ENCODE data around the gene ELP1. TPM values are rescaled to one million over a fixed set of nuclear protein-coding genes. Genes with fewer than 3 reads are reported as not detected.

ELP1 gene
- total and polyA plus RNA-seq, 2 experiments from 2014 or later = 9.1 to 46.3 TPM

DNA sequence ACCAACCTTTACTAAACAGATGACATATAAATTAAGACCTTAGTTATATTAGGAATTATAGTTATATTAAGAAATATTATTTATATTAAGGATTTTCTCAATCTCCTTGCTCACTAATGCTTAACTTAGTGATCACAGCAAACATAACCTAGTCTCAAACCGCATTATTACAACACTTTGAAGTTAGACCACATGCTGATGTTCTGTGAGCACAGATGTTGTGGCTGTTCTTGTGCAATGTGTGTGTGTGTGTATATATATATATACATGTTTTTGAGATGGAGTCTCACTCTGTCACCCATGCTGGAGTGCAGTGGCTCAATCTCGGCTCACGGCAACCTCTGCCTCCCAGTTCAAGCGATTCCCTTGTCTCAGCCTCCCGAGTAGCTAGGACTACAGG lies 20.5 kb downstream of the ELP1 start:
- ATAC-seq (no peak), DNase-seq (ENCODE audit: low spot score) (no peak)
- Histone ChIP-seq H3K4me2 (no peak overlapping the region), H2AFZ (no peak overlapping the region), H3K27ac (ENCODE audit: low read depth) (no peak overlapping the region), H3K4me1 (ENCODE audit: insufficient read depth) (no peaks in the 10 kb centered on the region), H3K79me2 (replicated peaks; ENCODE audit: insufficient read depth) (no peaks in the 10 kb centered on the region), H3K4me3 (no peak overlapping the region), H3F3A (replicated peaks; ENCODE audit: low read depth) (no peaks in the 10 kb centered on the region), H3K9me2 (ENCODE audit: insufficient read depth) (no peaks in the 10 kb centered on the region), H3K36me3 (ENCODE audit: insufficient read depth) (peaks cover 38% of the 10 kb centered on the region), H3K27me3 (ENCODE audit: insufficient read depth) (no peaks in the 10 kb centered on the region), H4K20me1 (replicated peaks; ENCODE audit: insufficient read depth) (no peaks in the 10 kb centered on the region)
- H3K27me3 Mint-ChIP-seq (ENCODE audit: insufficient read depth, low read depth, poor library complexity) = no peaks in the 10 kb centered on the region
- no peaks in the 10 kb centered on the region for H3K4me1 Mint-ChIP-seq
- TF ChIP-seq, protein P1, sequence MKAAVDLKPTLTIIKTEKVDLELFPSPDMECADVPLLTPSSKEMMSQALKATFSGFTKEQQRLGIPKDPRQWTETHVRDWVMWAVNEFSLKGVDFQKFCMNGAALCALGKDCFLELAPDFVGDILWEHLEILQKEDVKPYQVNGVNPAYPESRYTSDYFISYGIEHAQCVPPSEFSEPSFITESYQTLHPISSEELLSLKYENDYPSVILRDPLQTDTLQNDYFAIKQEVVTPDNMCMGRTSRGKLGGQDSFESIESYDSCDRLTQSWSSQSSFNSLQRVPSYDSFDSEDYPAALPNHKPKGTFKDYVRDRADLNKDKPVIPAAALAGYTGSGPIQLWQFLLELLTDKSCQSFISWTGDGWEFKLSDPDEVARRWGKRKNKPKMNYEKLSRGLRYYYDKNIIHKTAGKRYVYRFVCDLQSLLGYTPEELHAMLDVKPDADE (IDR thresholded peaks at IDR 0.05) = no peak
- TF ChIP-seq, protein P2, sequence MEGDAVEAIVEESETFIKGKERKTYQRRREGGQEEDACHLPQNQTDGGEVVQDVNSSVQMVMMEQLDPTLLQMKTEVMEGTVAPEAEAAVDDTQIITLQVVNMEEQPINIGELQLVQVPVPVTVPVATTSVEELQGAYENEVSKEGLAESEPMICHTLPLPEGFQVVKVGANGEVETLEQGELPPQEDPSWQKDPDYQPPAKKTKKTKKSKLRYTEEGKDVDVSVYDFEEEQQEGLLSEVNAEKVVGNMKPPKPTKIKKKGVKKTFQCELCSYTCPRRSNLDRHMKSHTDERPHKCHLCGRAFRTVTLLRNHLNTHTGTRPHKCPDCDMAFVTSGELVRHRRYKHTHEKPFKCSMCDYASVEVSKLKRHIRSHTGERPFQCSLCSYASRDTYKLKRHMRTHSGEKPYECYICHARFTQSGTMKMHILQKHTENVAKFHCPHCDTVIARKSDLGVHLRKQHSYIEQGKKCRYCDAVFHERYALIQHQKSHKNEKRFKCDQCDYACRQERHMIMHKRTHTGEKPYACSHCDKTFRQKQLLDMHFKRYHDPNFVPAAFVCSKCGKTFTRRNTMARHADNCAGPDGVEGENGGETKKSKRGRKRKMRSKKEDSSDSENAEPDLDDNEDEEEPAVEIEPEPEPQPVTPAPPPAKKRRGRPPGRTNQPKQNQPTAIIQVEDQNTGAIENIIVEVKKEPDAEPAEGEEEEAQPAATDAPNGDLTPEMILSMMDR (conservative IDR thresholded peaks at IDR 0.05; ENCODE audit: low read depth in 2 of 2) = no peak
- peaks cover 55% of the 10 kb centered on the region for H3K36me3 Mint-ChIP-seq (ENCODE audit: low read depth)
- H3K4me3 Mint-ChIP-seq = no peak overlapping the region
- H3K27ac Mint-ChIP-seq = no peak overlapping the region
- H3K9me3 Mint-ChIP-seq = no peaks in the 10 kb centered on the region

DNA sequence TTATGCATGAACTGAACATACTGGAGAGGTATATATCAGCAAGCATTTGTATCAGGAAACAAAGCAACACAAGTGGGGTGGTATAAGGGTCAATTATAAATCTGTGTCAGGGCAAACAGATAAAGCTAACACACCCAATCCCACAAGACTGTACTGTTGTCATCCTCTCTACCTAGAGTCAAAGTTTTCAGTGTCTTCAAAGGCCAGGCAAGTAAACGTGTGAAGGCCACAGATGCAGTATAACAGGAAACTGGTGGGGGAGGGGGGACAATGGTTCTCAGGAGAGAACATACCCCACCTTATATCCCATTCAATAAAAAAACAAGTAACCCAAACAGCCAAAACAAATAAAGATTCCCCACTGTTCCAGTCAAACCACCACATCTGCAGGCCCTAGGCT lies 22.1 kb downstream of the ELP1 start:
- no peaks in the 10 kb centered on the region for H3K9me3 Mint-ChIP-seq
- peaks cover 29% of the 10 kb centered on the region for H3K36me3 ChIP-seq (ENCODE audit: insufficient read depth)

More for the DNA sequence above, 22.1 kb downstream of the ELP1 start:
- no peak for ATAC-seq
- no peaks in the 10 kb centered on the region for H3K4me1 Mint-ChIP-seq
- Histone ChIP-seq H2AFZ (no peak overlapping the region), H3K27ac (ENCODE audit: low read depth) (no peak overlapping the region), H3K79me2 (replicated peaks; ENCODE audit: insufficient read depth) (no peaks in the 10 kb centered on the region), H3K4me1 (ENCODE audit: insufficient read depth) (no peaks in the 10 kb centered on the region), H4K20me1 (replicated peaks; ENCODE audit: insufficient read depth) (no peaks in the 10 kb centered on the region), H3K9me2 (ENCODE audit: insufficient read depth) (no peaks in the 10 kb centered on the region), H3K4me3 (no peak overlapping the region), H3K27me3 (ENCODE audit: insufficient read depth) (no peaks in the 10 kb centered on the region), H3F3A (replicated peaks; ENCODE audit: low read depth) (no peaks in the 10 kb centered on the region), H3K4me2 (no peak overlapping the region)
- H3K4me3 Mint-ChIP-seq = no peak overlapping the region
- TF ChIP-seq, protein P1 (IDR thresholded peaks at IDR 0.05) = no peak
- TF ChIP-seq ZNF114 (CRISPR knock-in tag; IDR thresholded peaks at IDR 0.05) (no peak), EZH2phosphoT487 (IDR thresholded peaks at IDR 0.05; ENCODE audit: unreplicated experiment) (no peak), STAT1 (IDR thresholded peaks at IDR 0.05; ENCODE audit: unreplicated experiment) (no peak), NANOG (IDR thresholded peaks at IDR 0.05; ENCODE audit: borderline replicate concordance) (no peak), CREB1 (CRISPR knock-in tag; IDR thresholded peaks at IDR 0.05; ENCODE audit: low read depth) (no peak)
- TF ChIP-seq, protein P2 (conservative IDR thresholded peaks at IDR 0.05; ENCODE audit: low read depth in 2 of 2) = no peak
- DNase-seq (ENCODE audit: low spot score) = no peak
- H3K27ac Mint-ChIP-seq = no peak overlapping the region
- H3K36me3 Mint-ChIP-seq (ENCODE audit: low read depth) = peaks cover 49% of the 10 kb centered on the region
- no peaks in the 10 kb centered on the region for H3K27me3 Mint-ChIP-seq (ENCODE audit: insufficient read depth, low read depth, poor library complexity)

Data from GM23338 (cell line).